HepG2 (cell line): ENCODE results near the gene CD72.

Experiments
- ETV6 ChIP-seq: sonication (generic); formaldehyde crosslinking; conservative IDR thresholded peaks from 2 replicates; pipeline ENCODE4 v1.4.0; 2020; ENCODE audit warnings: missing genetic modification reagents
- FOXK2 ChIP-seq: fragments of 450-650 bp; IDR thresholded peaks from 2 replicates; pipeline ENCODE4 v1.6.1; 2016
- NFE2L1 ChIP-seq: sonication (generic); formaldehyde crosslinking; IDR thresholded peaks from 2 replicates; pipeline ENCODE4 v1.4.0; 2020; ENCODE audit warnings: missing genetic modification reagents, mild to moderate bottlenecking, borderline replicate concordance
- POLR2A ChIP-seq, 2 experiments: IDR thresholded peaks; 2 replicates each; pipeline ENCODE4 v1.6.1; 2011; ENCODE audit warnings: low read depth in 2 of 2, low read length in 2 of 2, mild to moderate bottlenecking in 1 of 2, moderate library complexity in 1 of 2; ENCODE audit not compliant: insufficient read depth in 1 of 2
- POLR2AphosphoS5 ChIP-seq: IDR thresholded peaks from 2 replicates; pipeline ENCODE4 v1.6.1; 2012; ENCODE audit warnings: low read depth, low read length
- RAD21 ChIP-seq: fragments of 450-650 bp; formaldehyde crosslinking; IDR thresholded peaks from 2 replicates; pipeline ENCODE4 v1.5.0; 2020; ENCODE audit warnings: mild to moderate bottlenecking
- RFX5 ChIP-seq: IDR thresholded peaks from 2 replicates; pipeline ENCODE4 v1.6.1; 2011; ENCODE audit warnings: low read depth, low read length, improper control_type of control experiment
- ZEB1 ChIP-seq: IDR thresholded peaks from 2 replicates; pipeline ENCODE4 v1.6.1; 2012; ENCODE audit warnings: mild to moderate bottlenecking, low read depth, inconsistent platforms; ENCODE audit not compliant: insufficient replicate concordance
- TF ChIP-seq, protein P1 (sequence below): sonication (generic); formaldehyde crosslinking; IDR thresholded peaks from 2 replicates; pipeline ENCODE4 v1.5.0; 2020; ENCODE audit warnings: mild to moderate bottlenecking, missing genetic modification reagents, moderate library complexity
- TF ChIP-seq, protein P2 (sequence below): sonication (generic); formaldehyde crosslinking; IDR thresholded peaks from 2 replicates; pipeline ENCODE4 v1.4.0; 2020; ENCODE audit warnings: missing genetic modification reagents

GRCh38 chr9:35643046-35643445 is 24.8 kb upstream of the CD72 start:
- TF ChIP-seq, protein P1, sequence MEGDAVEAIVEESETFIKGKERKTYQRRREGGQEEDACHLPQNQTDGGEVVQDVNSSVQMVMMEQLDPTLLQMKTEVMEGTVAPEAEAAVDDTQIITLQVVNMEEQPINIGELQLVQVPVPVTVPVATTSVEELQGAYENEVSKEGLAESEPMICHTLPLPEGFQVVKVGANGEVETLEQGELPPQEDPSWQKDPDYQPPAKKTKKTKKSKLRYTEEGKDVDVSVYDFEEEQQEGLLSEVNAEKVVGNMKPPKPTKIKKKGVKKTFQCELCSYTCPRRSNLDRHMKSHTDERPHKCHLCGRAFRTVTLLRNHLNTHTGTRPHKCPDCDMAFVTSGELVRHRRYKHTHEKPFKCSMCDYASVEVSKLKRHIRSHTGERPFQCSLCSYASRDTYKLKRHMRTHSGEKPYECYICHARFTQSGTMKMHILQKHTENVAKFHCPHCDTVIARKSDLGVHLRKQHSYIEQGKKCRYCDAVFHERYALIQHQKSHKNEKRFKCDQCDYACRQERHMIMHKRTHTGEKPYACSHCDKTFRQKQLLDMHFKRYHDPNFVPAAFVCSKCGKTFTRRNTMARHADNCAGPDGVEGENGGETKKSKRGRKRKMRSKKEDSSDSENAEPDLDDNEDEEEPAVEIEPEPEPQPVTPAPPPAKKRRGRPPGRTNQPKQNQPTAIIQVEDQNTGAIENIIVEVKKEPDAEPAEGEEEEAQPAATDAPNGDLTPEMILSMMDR (CRISPR knock-in tag), result no peak
- TF ChIP-seq, protein P2, sequence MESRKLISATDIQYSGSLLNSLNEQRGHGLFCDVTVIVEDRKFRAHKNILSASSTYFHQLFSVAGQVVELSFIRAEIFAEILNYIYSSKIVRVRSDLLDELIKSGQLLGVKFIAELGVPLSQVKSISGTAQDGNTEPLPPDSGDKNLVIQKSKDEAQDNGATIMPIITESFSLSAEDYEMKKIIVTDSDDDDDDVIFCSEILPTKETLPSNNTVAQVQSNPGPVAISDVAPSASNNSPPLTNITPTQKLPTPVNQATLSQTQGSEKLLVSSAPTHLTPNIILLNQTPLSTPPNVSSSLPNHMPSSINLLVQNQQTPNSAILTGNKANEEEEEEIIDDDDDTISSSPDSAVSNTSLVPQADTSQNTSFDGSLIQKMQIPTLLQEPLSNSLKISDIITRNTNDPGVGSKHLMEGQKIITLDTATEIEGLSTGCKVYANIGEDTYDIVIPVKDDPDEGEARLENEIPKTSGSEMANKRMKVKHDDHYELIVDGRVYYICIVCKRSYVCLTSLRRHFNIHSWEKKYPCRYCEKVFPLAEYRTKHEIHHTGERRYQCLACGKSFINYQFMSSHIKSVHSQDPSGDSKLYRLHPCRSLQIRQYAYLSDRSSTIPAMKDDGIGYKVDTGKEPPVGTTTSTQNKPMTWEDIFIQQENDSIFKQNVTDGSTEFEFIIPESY, result no peak
- TF ChIP-seq ZEB1 (no peak), FOXK2 (no peak), NFE2L1 (no peak), RAD21 (CRISPR knock-in tag) (no peak), RFX5 (no peak), ETV6 (CRISPR knock-in tag) (no peak), POLR2A (IDR thresholded peaks at IDR 0.05; ENCODE audit: insufficient read depth in 1 of 2, low read depth in 2 of 2, low read length in 2 of 2) (no peak), POLR2AphosphoS5 (no peak)
